ENCODE results near the gene CFDP1.

The CFDP1 gene

GRCh38 chr16:75262104-75262799 is 171.1 kb downstream of the CFDP1 start:
- H2BK120ac ChIP-seq (ENCODE audit: low read depth, low read length) = no peak overlapping the region
- no peak overlapping the region for H3K4me3 ChIP-seq (ENCODE audit: low read length)
- H3K4me2 ChIP-seq (ENCODE audit: low read length) = no peak overlapping the region
- H4K5ac ChIP-seq (ENCODE audit: low read length) = no peak overlapping the region
- no peak overlapping the region for H3K9ac ChIP-seq (ENCODE audit: low read length)
- no peaks in the 10 kb centered on the region for H3K27me3 ChIP-seq (ENCODE audit: insufficient read depth, low read length, poor library complexity)
- H3K79me2 ChIP-seq (ENCODE audit: control insufficient read depth, insufficient read depth, low read length) = peaks cover 69% of the 10 kb centered on the region
- no peak overlapping the region for H3K23ac ChIP-seq (ENCODE audit: low read length)
- H2BK15ac ChIP-seq (replicated peaks; ENCODE audit: low read depth) = no peak overlapping the region
- H3K36me3 ChIP-seq (ENCODE audit: control insufficient read depth, insufficient read depth, low read length) = peaks cover 2% of the 10 kb centered on the region
- H2AK5ac ChIP-seq (ENCODE audit: low read length) = no peak overlapping the region
- H3K4ac ChIP-seq (ENCODE audit: low read depth, low read length) = no peak overlapping the region
- no CpG with 5 or more reads among the region's 14 CpGs for WGBS (ENCODE audit: extremely low coverage, insufficient coverage, low lambda C conversion rate)
- H3K18ac ChIP-seq (ENCODE audit: low read length) = no peak overlapping the region
- DNase-seq = no peak
- peak overlapping the region; percentile 42 for H3K56ac ChIP-seq (ENCODE audit: low read length)
- peaks cover 12% of the 10 kb centered on the region for H3K4me1 ChIP-seq (ENCODE audit: control insufficient read depth, low read depth, low read length)
- H3K27ac ChIP-seq (ENCODE audit: low read depth, low read length) = no peak overlapping the region
- peaks cover 44% of the 10 kb centered on the region for H3K79me1 ChIP-seq (ENCODE audit: low read length)
- H4K8ac ChIP-seq (ENCODE audit: low read depth, low read length) = no peak overlapping the region
- H2BK5ac ChIP-seq (ENCODE audit: low read length) = no peak overlapping the region

- H3K79me1 ChIP-seq (ENCODE audit: low read length) = peaks cover 46% of the 10 kb centered on the region
- H2BK15ac ChIP-seq (replicated peaks; ENCODE audit: low read depth) = no peak overlapping the region
- H3K4me3 ChIP-seq (ENCODE audit: low read length) = no peak overlapping the region
- H3K4me2 ChIP-seq (ENCODE audit: low read length) = no peak overlapping the region
- no peak for DNase-seq
- no peak overlapping the region for H4K5ac ChIP-seq (ENCODE audit: low read length)
- H3K79me2 ChIP-seq (ENCODE audit: control insufficient read depth, insufficient read depth, low read length) = peaks cover 75% of the 10 kb centered on the region
- no peak overlapping the region for H2BK5ac ChIP-seq (ENCODE audit: low read length)
- H4K8ac ChIP-seq (ENCODE audit: low read depth, low read length) = no peak overlapping the region
- H3K23ac ChIP-seq (ENCODE audit: low read length) = no peak overlapping the region
- no peak overlapping the region for H3K4ac ChIP-seq (ENCODE audit: low read depth, low read length)
- peaks cover 2% of the 10 kb centered on the region for H3K36me3 ChIP-seq (ENCODE audit: control insufficient read depth, insufficient read depth, low read length)
- H3K27me3 ChIP-seq (ENCODE audit: insufficient read depth, low read length, poor library complexity) = no peaks in the 10 kb centered on the region
- no peak overlapping the region for H3K18ac ChIP-seq (ENCODE audit: low read length)
- H3K4me1 ChIP-seq (ENCODE audit: control insufficient read depth, low read depth, low read length) = peaks cover 14% of the 10 kb centered on the region
- H3K9ac ChIP-seq (ENCODE audit: low read length) = no peak overlapping the region
- H3K56ac ChIP-seq (ENCODE audit: low read length) = peak overlapping the region; percentile 9
- H2BK120ac ChIP-seq (ENCODE audit: low read depth, low read length) = no peak overlapping the region
- no peak overlapping the region for H3K27ac ChIP-seq (ENCODE audit: low read depth, low read length)
- H2AK5ac ChIP-seq (ENCODE audit: low read length) = no peak overlapping the region
- WGBS (ENCODE audit: extremely low coverage, insufficient coverage, low lambda C conversion rate) = no CpG with 5 or more reads among the region's 3 CpGs
Observed at GRCh38 chr16:75261590-75262078, 171.7 kb downstream of the CFDP1 start.

- Histone ChIP-seq H3K4me2 (ENCODE audit: low read length) (no peak overlapping the region), H3K36me3 (ENCODE audit: control insufficient read depth, insufficient read depth, low read length) (peaks cover 2% of the 10 kb centered on the region), H2AK5ac (ENCODE audit: low read length) (no peak overlapping the region), H3K9ac (ENCODE audit: low read length) (no peak overlapping the region), H3K79me1 (ENCODE audit: low read length) (peaks cover 49% of the 10 kb centered on the region), H3K18ac (ENCODE audit: low read length) (no peak overlapping the region), H3K79me2 (ENCODE audit: control insufficient read depth, insufficient read depth, low read length) (peaks cover 81% of the 10 kb centered on the region), H4K5ac (ENCODE audit: low read length) (no peak overlapping the region), H3K4me1 (ENCODE audit: control insufficient read depth, low read depth, low read length) (peaks cover 17% of the 10 kb centered on the region), H3K27ac (ENCODE audit: low read depth, low read length) (no peak overlapping the region), H2BK15ac (replicated peaks; ENCODE audit: low read depth) (no peak overlapping the region), H3K23ac (ENCODE audit: low read length) (no peak overlapping the region), H2BK5ac (ENCODE audit: low read length) (no peak overlapping the region), H2BK120ac (ENCODE audit: low read depth, low read length) (no peak overlapping the region), H3K56ac (ENCODE audit: low read length) (peak overlapping the region; percentile 9), H3K4me3 (ENCODE audit: low read length) (no peak overlapping the region), H3K4ac (ENCODE audit: low read depth, low read length) (no peak overlapping the region), H4K8ac (ENCODE audit: low read depth, low read length) (no peak overlapping the region), H3K27me3 (ENCODE audit: insufficient read depth, low read length, poor library complexity) (no peaks in the 10 kb centered on the region)
- no CpG with 5 or more reads among the region's 10 CpGs for WGBS (ENCODE audit: extremely low coverage, insufficient coverage, low lambda C conversion rate)
- no peak for DNase-seq
Observed at GRCh38 chr16:75260851-75261589, 172.3 kb downstream of the CFDP1 start.

GRCh38 chr16:75258807-75259141 is 174.5 kb downstream of the CFDP1 start:
- Histone ChIP-seq H3K79me2 (ENCODE audit: control insufficient read depth, insufficient read depth, low read length) (peaks cover 74% of the 10 kb centered on the region), H3K27ac (ENCODE audit: low read depth, low read length) (no peak overlapping the region)
- WGBS (ENCODE audit: extremely low coverage, insufficient coverage, low lambda C conversion rate) = no CpG with 5 or more reads among the region's 6 CpGs

GRCh38 chr16:75257886-75258806 is 175.2 kb downstream of the CFDP1 start:
- Histone ChIP-seq H3K23ac (ENCODE audit: low read length) (peak overlapping the region; percentile 80), H2BK5ac (ENCODE audit: low read length) (no peak overlapping the region), H3K9ac (ENCODE audit: low read length) (peak overlapping the region; percentile 31), H3K27ac (ENCODE audit: low read depth, low read length) (no peak overlapping the region), H3K4me2 (ENCODE audit: low read length) (no peak overlapping the region), H2BK120ac (ENCODE audit: low read depth, low read length) (no peak overlapping the region), H3K79me2 (ENCODE audit: control insufficient read depth, insufficient read depth, low read length) (peaks cover 68% of the 10 kb centered on the region), H3K27me3 (ENCODE audit: insufficient read depth, low read length, poor library complexity) (no peaks in the 10 kb centered on the region), H3K18ac (ENCODE audit: low read length) (no peak overlapping the region), H3K4ac (ENCODE audit: low read depth, low read length) (no peak overlapping the region), H2AK5ac (ENCODE audit: low read length) (no peak overlapping the region), H3K4me3 (ENCODE audit: low read length) (no peak overlapping the region), H3K56ac (ENCODE audit: low read length) (peak overlapping the region; percentile 54), H2BK15ac (replicated peaks; ENCODE audit: low read depth) (no peak overlapping the region), H3K79me1 (ENCODE audit: low read length) (peaks cover 38% of the 10 kb centered on the region), H4K8ac (ENCODE audit: low read depth, low read length) (no peak overlapping the region), H3K4me1 (ENCODE audit: control insufficient read depth, low read depth, low read length) (peaks cover 34% of the 10 kb centered on the region), H3K36me3 (ENCODE audit: control insufficient read depth, insufficient read depth, low read length) (no peaks in the 10 kb centered on the region), H4K5ac (ENCODE audit: low read length) (no peak overlapping the region)
- WGBS (ENCODE audit: extremely low coverage, insufficient coverage, low lambda C conversion rate) = no CpG with 5 or more reads among the region's 21 CpGs
- DNase-seq = no peak

More at GRCh38 chr16:75258807-75259141, 174.5 kb downstream of the CFDP1 start:
- Histone ChIP-seq H3K56ac (ENCODE audit: low read length) (no peak overlapping the region), H3K36me3 (ENCODE audit: control insufficient read depth, insufficient read depth, low read length) (no peaks in the 10 kb centered on the region), H2BK15ac (replicated peaks; ENCODE audit: low read depth) (no peak overlapping the region), H3K4ac (ENCODE audit: low read depth, low read length) (no peak overlapping the region), H3K27me3 (ENCODE audit: insufficient read depth, low read length, poor library complexity) (no peaks in the 10 kb centered on the region), H3K23ac (ENCODE audit: low read length) (peak overlapping the region; percentile 80), H3K79me1 (ENCODE audit: low read length) (peaks cover 45% of the 10 kb centered on the region), H4K5ac (ENCODE audit: low read length) (no peak overlapping the region), H2BK120ac (ENCODE audit: low read depth, low read length) (no peak overlapping the region), H2AK5ac (ENCODE audit: low read length) (no peak overlapping the region), H3K4me2 (ENCODE audit: low read length) (no peak overlapping the region), H3K4me3 (ENCODE audit: low read length) (no peak overlapping the region), H2BK5ac (ENCODE audit: low read length) (no peak overlapping the region), H3K9ac (ENCODE audit: low read length) (no peak overlapping the region), H4K8ac (ENCODE audit: low read depth, low read length) (no peak overlapping the region), H3K4me1 (ENCODE audit: control insufficient read depth, low read depth, low read length) (peaks cover 30% of the 10 kb centered on the region), H3K18ac (ENCODE audit: low read length) (no peak overlapping the region)
- no peak for DNase-seq
